ENCODE measurements around the gene RAB3GAP2.
"Not testable (repeated sequence)": the region's sequence is repeated elsewhere in the genome, so short reads cannot be mapped to it uniquely, and the experiment has no call there.

The RAB3GAP2 gene

GRCh38 chr1:220235462-220235861 lies 36.8 kb downstream of the RAB3GAP2 start:
- no peak for DNase-seq (ENCODE audit: low read depth)

DNA sequence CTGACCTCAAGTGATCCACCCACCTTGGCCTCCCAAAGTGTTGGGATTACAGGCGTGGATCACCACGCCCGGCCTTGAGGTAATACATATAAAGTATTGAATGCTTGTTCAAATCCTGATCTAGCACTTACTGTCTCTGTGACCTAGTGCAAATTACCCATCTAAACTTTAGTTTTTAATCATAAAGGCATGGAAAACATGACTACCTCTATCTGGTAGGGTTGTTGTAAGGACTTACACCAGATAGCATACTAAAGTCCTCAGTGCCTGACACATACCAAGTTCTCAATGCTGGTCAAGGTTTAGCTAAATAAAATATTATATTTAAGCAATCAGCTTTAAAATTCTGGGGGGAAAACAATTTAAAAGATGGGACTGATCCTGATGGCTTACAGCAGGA lies 38.3 kb downstream of the RAB3GAP2 start:
- no peak for DNase-seq (ENCODE audit: low read depth)

GRCh38 chr1:220229771-220230170 lies 42.5 kb downstream of the RAB3GAP2 start:
- no peak for DNase-seq (ENCODE audit: low read depth)

DNA sequence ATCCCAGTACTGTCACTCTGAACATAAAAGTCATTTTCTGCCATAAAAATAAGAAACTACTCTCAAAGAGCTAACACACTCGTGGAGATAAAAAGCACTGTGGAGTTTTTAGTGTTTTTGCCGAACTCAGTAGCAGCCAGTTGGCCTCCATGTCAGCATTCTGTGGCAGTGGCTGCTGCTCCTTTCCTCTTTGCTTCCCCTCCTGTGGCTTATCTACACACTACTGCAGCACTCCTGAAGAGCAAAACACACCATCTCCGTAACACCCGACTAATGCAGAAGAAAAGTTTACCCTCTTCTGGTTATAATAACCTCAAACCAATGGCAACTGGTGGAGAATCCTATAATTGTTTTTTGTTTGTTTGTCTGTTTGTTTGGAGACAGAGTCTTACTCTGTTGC lies 44.9 kb downstream of the RAB3GAP2 start:
- DNase-seq (ENCODE audit: low read depth): no peak

DNA sequence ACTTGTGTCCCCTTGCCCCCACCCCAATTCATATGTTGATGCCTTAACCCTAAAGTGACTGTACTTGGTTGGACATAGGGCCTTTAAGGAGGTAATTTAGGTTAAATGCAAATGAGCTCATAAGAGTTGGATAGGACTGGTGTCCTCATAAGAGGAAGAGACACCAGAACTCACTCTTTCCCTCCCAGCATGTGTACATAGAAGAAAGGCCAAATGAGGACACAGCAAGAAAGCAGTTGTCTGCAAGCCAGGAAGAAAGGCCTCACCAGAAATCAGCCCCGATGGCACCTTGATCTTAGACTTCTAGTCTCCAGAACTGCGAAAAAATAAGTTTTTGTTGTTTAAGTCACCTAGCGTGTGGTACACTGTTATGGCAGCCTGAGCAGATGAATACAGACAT lies 45.5 kb downstream of the RAB3GAP2 start:
- no peak for DNase-seq (ENCODE audit: low read depth)

DNA sequence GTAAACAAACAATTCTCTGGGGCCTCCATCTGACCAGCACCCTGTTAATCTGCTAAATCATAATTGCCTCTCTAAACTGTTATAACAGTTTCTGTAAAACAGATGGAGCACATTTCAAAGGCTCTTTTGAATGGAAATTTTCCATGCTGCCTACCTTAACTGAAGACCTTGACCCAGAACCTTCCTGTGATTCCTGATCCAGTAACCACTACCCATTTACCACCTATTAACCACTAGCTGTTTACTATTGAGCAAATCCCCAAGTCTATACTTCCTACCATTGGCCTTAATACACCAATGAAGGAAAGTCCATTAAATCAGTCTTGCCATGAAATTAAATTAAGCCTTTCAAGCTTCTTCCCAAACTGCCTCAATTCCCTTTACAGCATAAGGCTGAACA lies 46.3 kb downstream of the RAB3GAP2 start:
- DNase-seq (ENCODE audit: low read depth): no peak

- DNase-seq (ENCODE audit: low read depth): no peak
These were observed 47.6 kb downstream of the RAB3GAP2 start for GRCh38 chr1:220224611-220225124.

GRCh38 chr1:220224033-220224432 lies 48.2 kb downstream of the RAB3GAP2 start:
- no peak for DNase-seq (ENCODE audit: low read depth)

DNA sequence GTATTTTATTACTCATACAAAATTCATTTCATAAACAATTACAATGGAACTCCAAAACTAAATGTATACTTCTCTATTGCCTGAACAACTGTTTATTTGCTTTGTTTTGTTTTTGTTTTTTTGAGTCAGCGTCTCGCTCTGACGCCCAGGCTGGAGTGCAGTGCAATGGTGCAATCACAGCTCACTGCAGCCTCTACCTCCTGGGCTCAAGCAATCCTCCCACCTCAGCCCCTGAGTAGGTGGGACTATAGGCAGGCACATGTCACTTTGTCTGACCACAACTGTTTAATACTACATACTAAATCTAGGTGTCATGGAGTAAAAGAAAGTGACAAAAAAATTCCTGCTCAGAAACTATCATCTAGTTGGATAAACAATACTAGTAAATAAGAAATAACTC lies 49.3 kb downstream of the RAB3GAP2 start:
- DNase-seq (ENCODE audit: low read depth): no peak

- no peak for DNase-seq (ENCODE audit: low read depth)
These were observed 50.6 kb downstream of the RAB3GAP2 start for GRCh38 chr1:220221670-220222069.

DNA sequence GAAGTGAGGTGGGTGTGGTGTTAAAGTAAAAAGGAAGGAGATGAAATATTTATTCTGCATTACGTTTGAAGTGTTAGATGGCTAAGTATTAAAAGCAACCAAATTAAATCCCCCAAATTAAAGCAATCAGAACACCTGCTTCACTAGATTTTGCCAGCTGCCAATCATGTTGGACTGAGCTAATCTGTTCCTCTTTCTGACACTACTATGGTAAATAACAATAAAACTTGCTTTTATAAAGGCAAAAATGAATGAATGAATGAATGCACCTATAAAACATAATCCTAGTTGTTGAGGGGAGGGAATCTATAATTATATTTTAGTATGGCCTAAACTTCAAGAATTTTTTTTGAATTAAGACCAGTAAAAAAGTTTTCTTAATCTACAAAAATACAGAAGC lies 51.0 kb downstream of the RAB3GAP2 start:
- no peak for DNase-seq (ENCODE audit: low read depth)

DNA sequence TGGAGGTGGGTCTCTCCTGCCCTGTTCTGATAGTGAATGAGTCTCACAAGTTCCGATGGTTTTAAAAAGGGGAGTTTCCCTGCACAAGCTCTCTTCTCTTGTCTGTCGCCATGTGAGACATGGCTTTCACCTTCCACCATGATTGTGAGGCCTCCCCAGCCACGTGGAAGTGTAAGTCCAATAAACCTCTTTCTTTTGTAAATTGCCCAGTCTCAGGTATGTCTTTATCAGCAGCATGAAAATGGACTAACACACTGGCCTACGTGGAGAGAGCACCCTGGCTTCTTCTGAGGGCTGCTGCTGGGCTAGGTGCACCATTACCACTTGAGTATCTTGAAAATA lies 51.6 kb downstream of the RAB3GAP2 start:
- not testable (repeated sequence) for DNase-seq (ENCODE audit: low read depth)

DNA sequence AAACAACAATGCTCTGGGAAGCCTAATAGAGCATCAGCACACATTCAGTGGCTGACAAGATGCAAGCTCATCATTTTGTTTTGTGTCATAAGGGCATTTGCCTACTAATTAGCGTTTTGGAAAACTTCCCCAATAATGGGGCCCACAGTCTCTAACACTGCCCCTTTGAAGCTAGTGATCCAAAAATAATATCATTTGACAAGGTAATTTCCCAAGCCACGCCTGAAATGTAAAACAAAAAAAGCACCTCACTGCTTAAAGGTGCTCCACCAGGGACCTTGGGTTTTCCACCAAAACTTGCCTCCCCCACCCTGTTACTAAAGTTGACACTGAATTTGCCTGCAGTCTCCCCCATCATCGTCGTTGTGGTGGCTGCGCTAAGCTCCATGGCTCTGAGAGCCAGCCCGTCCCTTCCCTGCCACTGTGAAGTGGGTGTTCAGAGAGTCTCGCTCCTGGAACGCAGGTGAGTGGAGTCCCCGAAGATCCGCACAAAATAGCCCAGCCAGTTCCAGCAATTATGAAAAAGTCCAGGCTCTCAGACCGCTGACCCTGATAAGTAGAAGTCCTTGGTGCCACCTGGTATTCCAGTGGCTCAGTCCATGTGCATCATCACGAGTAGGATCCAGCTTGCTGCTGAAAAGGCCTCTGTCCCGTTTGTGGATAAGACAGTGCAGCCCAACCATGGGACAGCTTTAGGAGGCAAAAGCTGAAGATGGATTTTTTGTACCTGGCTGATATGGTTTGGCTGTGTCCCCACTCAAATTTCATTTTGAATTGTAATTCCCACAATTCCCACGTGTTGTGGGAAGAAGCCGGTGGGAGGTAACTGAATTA lies 52.2 kb downstream of the RAB3GAP2 start:
- DNase-seq (ENCODE audit: low read depth): no peak

DNA sequence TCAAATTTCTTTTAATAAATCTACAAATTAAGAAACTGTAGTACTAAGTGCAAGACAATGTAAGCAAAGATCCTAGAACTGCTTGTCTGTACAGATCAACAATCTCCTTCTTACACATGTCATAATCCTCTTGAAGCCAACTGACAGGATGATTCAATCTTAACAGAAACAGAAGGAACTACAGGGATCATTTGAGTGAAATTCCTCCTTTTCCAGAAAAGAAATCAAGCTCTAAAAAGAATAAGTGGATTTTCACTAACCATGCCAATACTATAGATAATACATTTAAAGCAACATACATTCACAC lies 53.2 kb downstream of the RAB3GAP2 start:
- DNase-seq (ENCODE audit: low read depth): no peak

DNA sequence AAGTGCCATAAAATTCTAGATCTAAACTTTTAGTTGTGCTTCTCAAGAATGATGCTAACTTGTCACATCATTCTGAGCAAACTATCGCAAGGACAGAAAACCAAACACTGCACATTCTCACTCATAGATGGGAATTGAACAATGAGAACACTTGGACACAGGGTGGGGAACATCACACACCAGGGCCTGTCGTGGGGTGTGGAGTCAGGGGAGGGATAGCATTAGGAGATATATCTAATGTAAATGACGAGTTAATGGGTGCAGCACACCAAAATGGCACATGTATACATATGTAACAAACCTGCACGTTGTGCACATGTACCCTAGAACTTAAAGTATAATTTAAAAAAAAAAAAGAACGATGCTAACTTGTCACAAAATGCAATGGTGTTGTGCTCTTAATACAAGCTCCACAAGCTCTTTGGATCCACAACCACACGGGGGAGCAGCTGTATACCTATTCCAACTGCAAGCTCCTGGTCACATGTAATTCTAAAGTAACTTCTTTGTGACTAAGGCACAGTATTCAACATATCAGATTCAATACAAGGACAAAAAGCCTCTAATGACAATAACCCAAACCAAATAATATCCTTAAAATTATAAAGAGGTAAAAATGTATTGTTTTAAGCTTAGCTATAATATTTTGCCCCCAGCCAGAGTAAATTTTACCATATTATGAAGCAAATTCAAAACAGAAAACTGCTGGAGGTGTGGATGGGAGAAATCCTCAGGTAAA lies 53.7 kb downstream of the RAB3GAP2 start:
- peak; percentile 13 for DNase-seq (ENCODE audit: low read depth)

GRCh38 chr1:220217383-220217988 lies 54.8 kb downstream of the RAB3GAP2 start:
- DNase-seq (ENCODE audit: low read depth): no peak

DNA sequence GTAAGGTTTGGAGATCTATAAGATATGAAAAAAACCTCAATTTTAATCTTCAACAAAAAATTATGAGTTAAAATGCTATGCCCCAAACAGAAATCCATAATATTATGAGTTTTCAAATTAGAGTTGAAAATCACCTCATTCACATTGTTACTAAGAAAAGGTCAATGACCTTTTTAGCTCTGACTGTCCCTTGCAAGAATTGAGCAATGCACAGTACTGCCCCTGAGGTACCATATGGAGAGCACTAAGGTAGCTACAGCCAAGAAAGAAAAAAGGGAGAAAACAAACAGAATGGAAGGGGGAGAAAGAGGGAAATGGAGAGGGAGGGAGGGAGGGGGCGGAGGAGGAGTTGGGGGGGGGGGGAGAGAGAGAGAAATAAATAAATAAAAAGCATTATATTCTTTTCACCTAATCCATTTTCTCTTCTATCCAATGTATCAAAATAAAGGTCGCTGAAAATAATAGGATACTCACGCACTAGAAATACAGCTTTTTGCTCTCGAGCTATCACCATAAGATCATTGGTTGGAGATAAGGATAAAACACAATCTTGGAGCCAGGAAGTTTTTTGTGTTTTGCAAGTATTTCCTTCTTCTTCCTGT lies 58.8 kb downstream of the RAB3GAP2 start:
- no peak for DNase-seq (ENCODE audit: low read depth)

GRCh38 chr1:220207411-220207810 lies 64.8 kb downstream of the RAB3GAP2 start:
- no peak for DNase-seq (ENCODE audit: low read depth)

- DNase-seq (ENCODE audit: low read depth): not testable (repeated sequence)
These were observed 67.5 kb downstream of the RAB3GAP2 start for GRCh38 chr1:220204758-220205157.

DNA sequence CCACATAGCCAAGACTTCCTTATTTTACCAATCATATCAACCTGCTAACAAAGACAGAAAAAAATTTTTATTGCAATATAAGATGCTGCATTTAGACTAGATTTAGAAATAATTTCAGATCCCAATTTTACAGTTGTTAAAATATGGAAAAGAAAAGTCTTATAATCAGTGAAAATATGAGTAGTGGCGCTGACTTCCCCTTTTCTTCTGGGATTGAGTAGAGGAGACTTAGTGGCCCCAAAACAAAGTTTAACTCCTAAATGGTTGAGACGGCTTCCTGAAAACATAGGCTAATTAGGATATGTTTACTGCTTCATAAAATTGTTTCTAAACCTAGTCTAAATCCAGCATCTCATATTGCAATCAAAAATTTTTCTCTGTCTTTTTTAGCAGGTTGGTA lies 68.4 kb downstream of the RAB3GAP2 start:
- DNase-seq (ENCODE audit: low read depth): no peak

DNA sequence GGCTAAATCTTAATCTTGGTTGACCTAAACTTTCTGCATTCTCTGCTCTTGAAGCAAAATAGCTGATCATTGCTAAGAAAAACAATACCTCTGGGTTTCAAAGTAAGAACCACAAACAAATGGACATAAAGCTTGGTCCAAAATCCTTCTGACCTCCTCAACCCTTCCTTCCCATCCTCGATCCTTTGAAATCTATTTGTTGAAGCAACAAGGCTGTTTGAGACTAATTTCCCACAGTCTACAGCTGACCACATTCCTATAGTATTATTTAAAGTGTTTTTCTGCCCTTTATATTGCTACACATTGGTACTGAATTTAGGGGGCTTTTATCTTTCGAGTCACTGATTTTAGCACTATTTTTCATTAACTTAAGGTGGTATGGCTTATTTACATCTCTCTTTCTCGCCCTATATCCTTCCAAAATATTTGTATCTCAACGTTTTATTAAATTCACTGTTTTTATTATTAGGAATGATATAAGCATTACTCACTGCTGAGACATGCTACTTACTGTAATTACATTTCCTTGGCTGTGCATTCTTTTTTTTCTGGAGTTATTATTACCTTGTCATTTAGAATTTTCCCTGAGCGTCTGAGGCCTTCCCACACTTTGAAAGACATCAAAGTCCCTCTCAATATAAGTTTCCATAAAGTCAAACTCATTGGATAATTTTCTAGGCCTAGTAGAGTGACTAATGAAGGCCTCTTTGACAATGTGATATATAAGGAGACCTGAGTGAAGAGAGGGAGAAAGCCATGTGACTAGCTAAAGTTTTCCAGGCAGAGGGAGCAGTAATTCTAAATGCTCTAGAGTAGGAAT lies 73.9 kb downstream of the RAB3GAP2 start:
- DNase-seq (ENCODE audit: low read depth): no peak

GRCh38 chr1:220195701-220196100 lies 76.6 kb downstream of the RAB3GAP2 start:
- no peak for DNase-seq (ENCODE audit: low read depth)
